ENCODE data around the gene TNP2.
A peak's percentile ranks its signal among the peaks of the same experiment; 100 is the strongest.

DNA sequence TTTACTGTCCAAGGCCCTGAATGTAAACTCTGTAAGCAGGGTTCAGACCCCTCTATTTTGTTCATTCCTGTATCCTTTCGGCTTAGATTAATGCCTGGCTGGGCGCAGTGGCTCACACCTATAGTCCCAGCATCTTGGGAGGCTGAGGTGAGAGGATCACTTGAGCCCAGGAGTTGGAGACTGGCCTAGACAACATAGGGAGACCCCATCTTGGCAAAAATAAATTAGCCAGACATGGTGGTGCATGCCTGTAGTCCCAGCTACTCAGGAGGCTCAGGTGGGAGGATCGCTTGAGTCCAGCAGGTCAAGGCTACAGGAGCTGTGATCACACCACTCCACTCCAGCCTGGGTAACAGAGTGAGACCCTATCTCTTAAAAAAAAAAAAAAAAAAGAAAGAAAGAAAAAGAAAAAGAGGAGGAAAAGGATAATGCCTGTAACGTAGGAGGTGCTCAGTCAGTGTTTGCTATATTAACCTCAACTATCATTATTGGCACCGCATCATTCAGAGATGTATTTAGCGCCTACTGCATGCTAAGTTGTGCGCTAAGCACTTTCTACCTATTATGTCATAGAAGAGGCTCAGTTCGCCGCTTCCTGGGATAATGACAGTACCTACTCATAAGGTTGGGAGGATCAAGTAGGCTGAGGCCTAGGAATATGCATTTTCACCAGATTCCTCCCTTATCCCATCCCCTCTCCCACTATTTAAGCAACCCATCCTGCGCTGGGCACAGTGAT lies 18.2 kb downstream of the TNP2 start:
- TF ChIP-seq POLR2AphosphoS5 (IDR thresholded peaks at IDR 0.05; ENCODE audit: low read depth, low read length) (0 out of 2 replicates have a peak, but pooled peaks have one; percentile 16), POLR2A (IDR thresholded peaks at IDR 0.05; ENCODE audit: low read depth, low read length) (no peak; the same call in 1 of the 2 replicates), POU2F2 (IDR thresholded peaks at IDR 0.05; ENCODE audit: low read depth, low read length) (no peak)
